BLaER1 (cell line): ENCODE measurements around the gene FAM25C.
"Not testable (repeated sequence)": the region's sequence is repeated elsewhere in the genome, so short reads cannot be mapped to it uniquely, and the experiment has no call there.

Experiments
- H3K27ac ChIP-seq: shearing (Covaris generic); formaldehyde crosslinking; 2 replicates; pipeline ENCODE4 v1.8.1; 2022
- H3K27me3 ChIP-seq: shearing (Covaris generic); formaldehyde crosslinking; 2 replicates; pipeline ENCODE4 v1.8.1; 2022
- H3K36me3 ChIP-seq: shearing (Covaris generic); formaldehyde crosslinking; 2 replicates; pipeline ENCODE4 v1.8.1; 2022
- H3K4me1 ChIP-seq: shearing (Covaris generic); formaldehyde crosslinking; 2 replicates; pipeline ENCODE4 v1.8.1; 2022
- H3K4me2 ChIP-seq: shearing (Covaris generic); formaldehyde crosslinking; 2 replicates; pipeline ENCODE4 v1.8.1; 2022
- H3K4me3 ChIP-seq: shearing (Covaris generic); formaldehyde crosslinking; 2 replicates; pipeline ENCODE4 v1.8.1; 2022
- H3K9ac ChIP-seq: shearing (Covaris generic); formaldehyde crosslinking; 2 replicates; pipeline ENCODE4 v1.8.1; 2022
- H3K9me3 ChIP-seq: shearing (Covaris generic); formaldehyde crosslinking; 2 replicates; pipeline ENCODE4 v1.8.1; 2022
- H4K20me1 ChIP-seq: shearing (Covaris generic); formaldehyde crosslinking; 2 replicates; pipeline ENCODE4 v1.8.1; 2022

The FAM25C gene

GRCh38 chr10:47971598-47971997, 28.0 kb downstream of the FAM25C start:
- not testable (repeated sequence) for H3K9ac ChIP-seq, H3K27ac ChIP-seq, H4K20me1 ChIP-seq, H3K4me3 ChIP-seq, H3K9me3 ChIP-seq, H3K4me1 ChIP-seq, H3K4me2 ChIP-seq, H3K27me3 ChIP-seq, H3K36me3 ChIP-seq

GRCh38 chr10:47970047-47970446, 29.5 kb downstream of the FAM25C start:
- not testable (repeated sequence) for H3K4me1 ChIP-seq, H3K27me3 ChIP-seq, H3K27ac ChIP-seq, H3K36me3 ChIP-seq, H3K4me2 ChIP-seq, H4K20me1 ChIP-seq, H3K9ac ChIP-seq, H3K9me3 ChIP-seq, H3K4me3 ChIP-seq

- H3K4me1 ChIP-seq, H3K36me3 ChIP-seq, H3K4me3 ChIP-seq, H3K27me3 ChIP-seq, H3K27ac ChIP-seq, H3K9ac ChIP-seq, H3K4me2 ChIP-seq, H4K20me1 ChIP-seq, H3K9me3 ChIP-seq: not testable (repeated sequence)
Observed at GRCh38 chr10:47968988-47969387, 30.6 kb downstream of the FAM25C start.

- not testable (repeated sequence) for H3K27me3 ChIP-seq, H3K4me2 ChIP-seq, H3K4me1 ChIP-seq, H3K9ac ChIP-seq, H4K20me1 ChIP-seq, H3K9me3 ChIP-seq, H3K27ac ChIP-seq, H3K4me3 ChIP-seq, H3K36me3 ChIP-seq
Observed at GRCh38 chr10:47964280-47965063, 35.1 kb downstream of the FAM25C start.

- H4K20me1 ChIP-seq, H3K27ac ChIP-seq, H3K27me3 ChIP-seq, H3K4me2 ChIP-seq, H3K36me3 ChIP-seq, H3K4me3 ChIP-seq, H3K9me3 ChIP-seq, H3K4me1 ChIP-seq, H3K9ac ChIP-seq: not testable (repeated sequence)
Observed at GRCh38 chr10:47962785-47963184, 36.8 kb downstream of the FAM25C start.

- H3K4me3 ChIP-seq, H3K4me1 ChIP-seq, H3K9me3 ChIP-seq, H3K36me3 ChIP-seq, H3K9ac ChIP-seq, H3K27me3 ChIP-seq, H3K27ac ChIP-seq, H4K20me1 ChIP-seq, H3K4me2 ChIP-seq: not testable (repeated sequence)
Observed at GRCh38 chr10:47960699-47961098, 38.9 kb downstream of the FAM25C start.

- not testable (repeated sequence) for H3K4me1 ChIP-seq, H3K27me3 ChIP-seq, H3K4me2 ChIP-seq, H3K27ac ChIP-seq, H3K9ac ChIP-seq, H3K4me3 ChIP-seq, H3K9me3 ChIP-seq, H4K20me1 ChIP-seq, H3K36me3 ChIP-seq
Observed at GRCh38 chr10:47959677-47960076, 39.9 kb downstream of the FAM25C start.

GRCh38 chr10:47957158-47957557, 42.4 kb downstream of the FAM25C start:
- H3K9ac ChIP-seq, H4K20me1 ChIP-seq, H3K9me3 ChIP-seq, H3K36me3 ChIP-seq, H3K4me2 ChIP-seq, H3K27ac ChIP-seq, H3K4me1 ChIP-seq, H3K27me3 ChIP-seq, H3K4me3 ChIP-seq: not testable (repeated sequence)

- not testable (repeated sequence) for H3K9me3 ChIP-seq, H3K4me3 ChIP-seq, H4K20me1 ChIP-seq, H3K27ac ChIP-seq, H3K4me1 ChIP-seq, H3K27me3 ChIP-seq, H3K9ac ChIP-seq, H3K4me2 ChIP-seq, H3K36me3 ChIP-seq
Observed at GRCh38 chr10:47947424-47947823, 52.2 kb downstream of the FAM25C start.
